Activated CD8-positive, alpha-beta T cell treated with anti-CD3 and anti-CD28 coated beads for 36 hours (primary cell): ENCODE results near the gene KCMF1. TPM values are rescaled to one million over a fixed set of nuclear protein-coding genes. Genes with fewer than 3 reads are reported as not detected.

ENCODE experiments used
- ATAC-seq: fragments of 200-7000 bp; cut with Tn5 transposase; one replicate; pipeline ENCODE4 v1.10.0; 2021; ENCODE audit warnings: mild to moderate bottlenecking, moderate library complexity
- CTCF ChIA-PET: fragments of 350-600 bp; sonication (Branson Sonifier 250); formaldehyde crosslinking; loops from one replicate; lab custom pipeline; 2021; ENCODE audit warnings: antibody characterized with exemption; lab: Charles Lee
- POLR2A ChIA-PET: fragments of 350-600 bp; sonication (Branson Sonifier 250); formaldehyde crosslinking; loops from one replicate; lab custom pipeline; 2021; ENCODE audit warnings: antibody characterized with exemption; lab: Charles Lee
- DNase-seq: peaks from one replicate; pipeline ENCODE4 v3.0.0-alpha.2; 2020
- H3K27ac Mint-ChIP-seq: one replicate; pipeline ENCODE4 v1.8.0; 2021; ENCODE audit warnings: mild to moderate bottlenecking, mixed read lengths
- H3K27me3 Mint-ChIP-seq: one replicate; pipeline ENCODE4 v1.8.0; 2021; ENCODE audit warnings: mixed read lengths
- H3K36me3 Mint-ChIP-seq: one replicate; pipeline ENCODE4 v1.8.0; 2021; ENCODE audit warnings: low read depth, mixed read lengths
- H3K4me1 Mint-ChIP-seq: one replicate; pipeline ENCODE4 v1.8.0; 2021; ENCODE audit warnings: low read depth, mixed read lengths
- H3K4me3 Mint-ChIP-seq: one replicate; pipeline ENCODE4 v1.8.0; 2021; ENCODE audit warnings: mild to moderate bottlenecking, moderate library complexity, mixed read lengths
- H3K9me3 Mint-ChIP-seq: one replicate; pipeline ENCODE4 v1.8.0; 2021; ENCODE audit warnings: mixed read lengths
- intact Hi-C: fragments of 100-400 bp; cut with micrococcal nuclease; formaldehyde crosslinking; loops from one replicate; pipeline ENCODE4 v1.10.0; 2022
- total RNA-seq, 2 experiments: library from RNA; stranded (reverse); gene quantifications; one replicate each; pipeline ENCODE4 v1.2.3, GENCODE V29; 2021
- TF ChIP-seq, protein P1 (sequence below): fragments of 200-600 bp; IDR thresholded peaks from one replicate; pipeline ENCODE4 v1.8.0; 2022; ENCODE audit warnings: antibody characterized with exemption, mild to moderate bottlenecking

KCMF1 gene
- total RNA-seq, 2 experiments from 2014 or later: 101 to 105 TPM

DNA sequence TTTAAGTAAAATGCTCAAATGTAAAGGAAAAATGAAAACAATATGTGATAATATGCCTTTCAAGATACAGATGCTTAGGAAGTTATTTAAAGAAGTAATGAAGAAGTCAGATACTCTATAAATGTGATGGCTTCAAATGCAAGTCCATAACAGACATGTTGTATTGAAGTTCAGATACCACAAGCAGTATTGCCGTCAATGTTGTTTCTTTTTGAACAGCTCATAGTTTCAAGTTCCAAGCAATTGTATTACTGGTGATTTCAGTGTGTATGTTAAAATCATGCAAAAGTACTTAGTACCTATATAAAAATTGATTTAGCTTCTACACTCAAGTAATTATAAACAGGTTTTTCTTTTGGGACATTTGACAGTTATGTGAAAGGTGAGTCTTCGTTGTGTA lies 24.9 kb downstream of the KCMF1 start:
- no peaks in the 10 kb centered on the region for H3K27me3 Mint-ChIP-seq
- intact Hi-C loops: no loop called here
- ChIA-PET CTCF (interaction anchor here (1.4 to 3.6 kb wide), 4 partner anchors 20 to 70 kb away, joined by 5 to 11 read pairs (median 6); no protein-coding TSS in a partner anchor), POLR2A (interaction anchor here (1.0 to 1.5 kb wide), 3 partner anchors 26 to 89 kb away, joined by 3 to 5 read pairs (median 4); no protein-coding TSS in a partner anchor)
- H3K9me3 Mint-ChIP-seq: no peaks in the 10 kb centered on the region
- DNase-seq (no peak), ATAC-seq (no peak)
- peak overlapping the region; percentile 75 for H3K27ac Mint-ChIP-seq
- H3K4me1 Mint-ChIP-seq: peaks cover 48% of the 10 kb centered on the region
- TF ChIP-seq, protein P1, sequence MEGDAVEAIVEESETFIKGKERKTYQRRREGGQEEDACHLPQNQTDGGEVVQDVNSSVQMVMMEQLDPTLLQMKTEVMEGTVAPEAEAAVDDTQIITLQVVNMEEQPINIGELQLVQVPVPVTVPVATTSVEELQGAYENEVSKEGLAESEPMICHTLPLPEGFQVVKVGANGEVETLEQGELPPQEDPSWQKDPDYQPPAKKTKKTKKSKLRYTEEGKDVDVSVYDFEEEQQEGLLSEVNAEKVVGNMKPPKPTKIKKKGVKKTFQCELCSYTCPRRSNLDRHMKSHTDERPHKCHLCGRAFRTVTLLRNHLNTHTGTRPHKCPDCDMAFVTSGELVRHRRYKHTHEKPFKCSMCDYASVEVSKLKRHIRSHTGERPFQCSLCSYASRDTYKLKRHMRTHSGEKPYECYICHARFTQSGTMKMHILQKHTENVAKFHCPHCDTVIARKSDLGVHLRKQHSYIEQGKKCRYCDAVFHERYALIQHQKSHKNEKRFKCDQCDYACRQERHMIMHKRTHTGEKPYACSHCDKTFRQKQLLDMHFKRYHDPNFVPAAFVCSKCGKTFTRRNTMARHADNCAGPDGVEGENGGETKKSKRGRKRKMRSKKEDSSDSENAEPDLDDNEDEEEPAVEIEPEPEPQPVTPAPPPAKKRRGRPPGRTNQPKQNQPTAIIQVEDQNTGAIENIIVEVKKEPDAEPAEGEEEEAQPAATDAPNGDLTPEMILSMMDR: no peak
- H3K36me3 Mint-ChIP-seq: peaks cover 15% of the 10 kb centered on the region
- no peak overlapping the region for H3K4me3 Mint-ChIP-seq

DNA sequence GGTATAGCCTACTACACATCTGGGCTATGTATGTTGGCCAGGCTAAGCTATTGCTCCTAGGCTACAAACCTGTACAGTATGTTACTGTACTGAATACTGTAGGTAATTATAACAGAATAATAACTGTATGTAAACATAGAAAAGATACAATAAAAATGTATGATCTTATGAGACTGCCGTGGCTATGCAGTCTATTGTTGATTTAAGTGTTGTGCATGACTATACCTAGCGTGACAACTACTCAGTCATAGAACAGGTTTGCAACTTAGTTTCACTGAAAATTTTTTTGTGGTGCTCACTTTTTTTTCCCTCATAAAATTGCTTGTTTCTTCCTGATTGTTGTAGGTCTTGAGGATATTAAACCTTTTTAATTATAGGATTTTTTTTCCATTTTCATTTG lies 25.9 kb downstream of the KCMF1 start:
- TF ChIP-seq, protein P1: no peak
- Mint-ChIP-seq H3K27me3 (no peaks in the 10 kb centered on the region), H3K4me1 (peaks cover 57% of the 10 kb centered on the region), H3K9me3 (no peaks in the 10 kb centered on the region), H3K27ac (peak overlapping the region; percentile 84), H3K4me3 (no peak overlapping the region), H3K36me3 (peaks cover 20% of the 10 kb centered on the region)
- CTCF ChIA-PET: no interaction called here
- POLR2A ChIA-PET: interaction anchor here (1.0 to 2.8 kb wide), 3 partner anchors 25 to 51 kb away, joined by 4 to 8 read pairs (median 5); no protein-coding TSS in a partner anchor
- ATAC-seq (peak; percentile 14), DNase-seq (no peak)
- intact Hi-C loops: no loop called here

DNA sequence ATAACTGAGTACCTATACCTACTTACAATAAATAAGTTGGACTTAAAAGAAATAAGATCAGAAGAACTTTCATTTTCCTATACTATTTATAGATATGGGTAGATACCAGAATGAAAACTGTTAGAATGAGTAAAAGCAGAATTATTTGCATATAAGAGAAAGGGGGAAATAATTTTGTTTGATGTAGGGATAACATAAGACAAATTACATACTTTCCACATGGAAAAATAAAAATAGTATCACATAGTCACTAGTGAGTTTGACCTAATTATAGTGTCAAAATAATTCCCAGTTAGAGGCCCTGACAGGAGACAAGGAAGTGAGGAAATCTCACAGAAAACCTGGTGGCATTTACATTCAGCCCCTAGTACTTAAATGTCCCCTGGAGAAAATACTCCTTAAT lies 28.6 kb downstream of the KCMF1 start:
- peaks cover 71% of the 10 kb centered on the region for H3K4me1 Mint-ChIP-seq
- peak overlapping the region; percentile 38 for H3K4me3 Mint-ChIP-seq
- DNase-seq (no peak), ATAC-seq (peak; percentile 6)
- no peaks in the 10 kb centered on the region for H3K27me3 Mint-ChIP-seq
- peaks cover 5% of the 10 kb centered on the region for H3K9me3 Mint-ChIP-seq
- H3K36me3 Mint-ChIP-seq: peaks cover 31% of the 10 kb centered on the region
- intact Hi-C loops: no loop called here
- ChIA-PET POLR2A (no interaction called here), CTCF (interaction anchor here (1.0 to 1.6 kb wide), 2 partner anchors 18 to 74 kb away, joined by 3 to 4 read pairs; no protein-coding TSS in a partner anchor)
- H3K27ac Mint-ChIP-seq: peak overlapping the region; percentile 96
- TF ChIP-seq, protein P1: no peak

GRCh38 chr2:85001595-85001994 lies 30.6 kb downstream of the KCMF1 start:
- intact Hi-C loops: no loop called here
- H3K27ac Mint-ChIP-seq: peak overlapping the region; percentile 74
- peaks cover 6% of the 10 kb centered on the region for H3K9me3 Mint-ChIP-seq
- peaks cover 61% of the 10 kb centered on the region for H3K4me1 Mint-ChIP-seq
- no peaks in the 10 kb centered on the region for H3K27me3 Mint-ChIP-seq
- TF ChIP-seq, protein P1: no peak
- DNase-seq (no peak), ATAC-seq (peak; percentile 32)
- CTCF ChIA-PET: interaction anchor here (0.8 to 3.4 kb wide), 8 partner anchors 8 to 76 kb away, joined by 3 to 23 read pairs (median 4); no protein-coding TSS in a partner anchor
- H3K4me3 Mint-ChIP-seq: no peak overlapping the region
- peaks cover 38% of the 10 kb centered on the region for H3K36me3 Mint-ChIP-seq
- POLR2A ChIA-PET: interaction anchor here (1.2 to 3.2 kb wide), 3 partner anchors 21 to 55 kb away, joined by 3 to 16 read pairs (median 4); no protein-coding TSS in a partner anchor

- Mint-ChIP-seq H3K36me3 (peaks cover 43% of the 10 kb centered on the region), H3K4me3 (no peak overlapping the region), H3K9me3 (peaks cover 6% of the 10 kb centered on the region), H3K4me1 (peaks cover 59% of the 10 kb centered on the region), H3K27me3 (no peaks in the 10 kb centered on the region), H3K27ac (peak overlapping the region; percentile 74)
- POLR2A ChIA-PET: interaction anchor here (1.1 to 3.2 kb wide), 3 partner anchors 33 to 59 kb away, joined by 3 to 16 read pairs (median 4); no protein-coding TSS in a partner anchor
- intact Hi-C loops: no loop called here
- DNase-seq: no peak
- CTCF ChIA-PET: interaction anchor here (0.9 to 3.4 kb wide), 9 partner anchors 9 to 77 kb away, joined by 3 to 23 read pairs (median 6); no protein-coding TSS in a partner anchor
- TF ChIP-seq, protein P1: no peak
- no peak for ATAC-seq
Observed at GRCh38 chr2:85002534-85002933, 31.6 kb downstream of the KCMF1 start.
